Measurements from ENCODE around the gene PEX3.

DNA sequence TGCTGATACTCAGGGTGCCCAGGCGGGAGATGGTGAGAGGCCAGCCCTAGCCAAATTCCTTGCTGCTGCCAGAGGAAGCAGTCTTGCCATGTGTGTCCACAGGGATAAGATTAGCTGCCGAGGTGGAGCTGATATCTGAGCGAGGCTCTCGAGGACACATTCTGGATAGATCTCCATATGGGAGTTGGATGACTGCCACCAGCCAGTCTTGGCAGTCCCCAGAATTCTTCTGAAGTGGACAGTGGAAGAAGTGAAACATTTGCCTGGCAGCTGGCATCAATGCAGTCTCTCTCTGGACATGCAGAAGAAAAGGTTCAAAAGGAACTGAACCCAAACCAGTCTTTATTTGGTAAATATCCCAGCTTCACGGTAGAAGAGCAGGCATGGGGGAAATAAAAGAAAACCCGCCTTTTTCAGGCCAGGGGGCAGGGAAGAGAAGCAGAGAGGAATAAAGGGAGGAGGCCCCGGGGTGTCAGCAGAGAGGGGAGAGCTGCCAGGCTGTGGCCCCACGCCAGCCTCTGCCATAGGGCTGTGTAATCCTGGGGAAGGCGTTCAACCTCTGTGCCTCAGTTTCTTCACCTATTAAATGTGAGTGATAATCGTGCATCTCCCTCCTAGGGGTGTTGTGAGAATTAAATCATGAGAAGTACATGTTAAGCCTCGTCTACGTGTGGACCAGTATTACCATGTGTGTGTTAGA is 64.6 kb downstream of the PEX3 start:
- TF ChIP-seq EZH2 (IDR thresholded peaks at IDR 0.05; ENCODE audit: borderline replicate concordance, low read depth, low read length, severe bottlenecking), result no peak
- TF ChIP-seq, protein P1, sequence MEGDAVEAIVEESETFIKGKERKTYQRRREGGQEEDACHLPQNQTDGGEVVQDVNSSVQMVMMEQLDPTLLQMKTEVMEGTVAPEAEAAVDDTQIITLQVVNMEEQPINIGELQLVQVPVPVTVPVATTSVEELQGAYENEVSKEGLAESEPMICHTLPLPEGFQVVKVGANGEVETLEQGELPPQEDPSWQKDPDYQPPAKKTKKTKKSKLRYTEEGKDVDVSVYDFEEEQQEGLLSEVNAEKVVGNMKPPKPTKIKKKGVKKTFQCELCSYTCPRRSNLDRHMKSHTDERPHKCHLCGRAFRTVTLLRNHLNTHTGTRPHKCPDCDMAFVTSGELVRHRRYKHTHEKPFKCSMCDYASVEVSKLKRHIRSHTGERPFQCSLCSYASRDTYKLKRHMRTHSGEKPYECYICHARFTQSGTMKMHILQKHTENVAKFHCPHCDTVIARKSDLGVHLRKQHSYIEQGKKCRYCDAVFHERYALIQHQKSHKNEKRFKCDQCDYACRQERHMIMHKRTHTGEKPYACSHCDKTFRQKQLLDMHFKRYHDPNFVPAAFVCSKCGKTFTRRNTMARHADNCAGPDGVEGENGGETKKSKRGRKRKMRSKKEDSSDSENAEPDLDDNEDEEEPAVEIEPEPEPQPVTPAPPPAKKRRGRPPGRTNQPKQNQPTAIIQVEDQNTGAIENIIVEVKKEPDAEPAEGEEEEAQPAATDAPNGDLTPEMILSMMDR (IDR thresholded peaks at IDR 0.05; ENCODE audit: borderline replicate concordance, extremely low read depth, low read length, poor library complexity, severe bottlenecking), result no peak

All from DND-41 (cell line).